ENCODE results near the gene STAP1. TPM values are rescaled to one million over a fixed set of nuclear protein-coding genes. Genes with fewer than 3 reads are reported as not detected.
"Not testable (repeated sequence)": the region's sequence is repeated elsewhere in the genome, so short reads cannot be mapped to it uniquely, and the experiment has no call there.

STAP1 gene
- total RNA-seq, 1 donor from 2014 or later, result not detected

DNA sequence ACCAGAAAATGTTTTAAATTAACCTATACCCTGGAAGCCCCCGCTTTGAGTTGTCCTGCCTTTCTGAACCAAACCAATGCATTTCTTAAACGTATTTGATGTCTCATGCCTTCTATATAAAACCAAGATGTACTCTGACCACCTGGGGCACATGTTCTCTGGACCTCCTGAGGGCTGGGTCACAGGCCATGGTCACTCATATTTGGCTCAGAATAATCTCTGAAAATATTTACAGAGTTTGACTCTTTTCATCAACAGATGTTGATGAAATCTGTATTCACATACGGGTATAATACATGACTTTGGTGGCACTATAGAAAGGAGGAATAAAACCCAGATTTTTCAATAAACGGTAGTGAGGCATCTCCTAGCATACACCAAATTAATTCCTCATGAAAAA is 55.7 kb downstream of the STAP1 start:
- no peak for DNase-seq (ENCODE audit: low spot score)

- DNase-seq (ENCODE audit: low spot score), result no peak
Observed at GRCh38 chr4:67615119-67615518, 56.6 kb downstream of the STAP1 start.

GRCh38 chr4:67616478-67616877 is 58.0 kb downstream of the STAP1 start:
- no peak for DNase-seq (ENCODE audit: low spot score)

DNA sequence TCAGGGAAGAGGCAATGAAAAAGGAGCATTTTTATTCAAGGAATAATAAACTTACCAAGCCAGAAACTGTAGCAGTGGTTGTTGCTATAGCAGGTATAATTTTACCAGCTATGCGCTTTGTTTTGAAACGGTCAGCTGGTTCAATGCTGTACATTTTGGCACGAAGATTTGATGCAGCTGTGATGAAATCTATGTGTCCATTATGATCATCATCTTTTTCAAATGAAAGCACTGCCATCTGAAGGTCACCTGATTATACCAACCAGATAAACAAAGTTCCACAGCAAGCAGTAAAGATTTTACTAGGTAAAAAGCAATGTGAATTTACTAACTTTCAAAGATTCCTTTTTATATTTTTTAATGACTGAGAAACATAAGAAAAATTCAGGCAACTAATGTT is 66.4 kb downstream of the STAP1 start:
- DNase-seq (ENCODE audit: low spot score), result no peak

DNA sequence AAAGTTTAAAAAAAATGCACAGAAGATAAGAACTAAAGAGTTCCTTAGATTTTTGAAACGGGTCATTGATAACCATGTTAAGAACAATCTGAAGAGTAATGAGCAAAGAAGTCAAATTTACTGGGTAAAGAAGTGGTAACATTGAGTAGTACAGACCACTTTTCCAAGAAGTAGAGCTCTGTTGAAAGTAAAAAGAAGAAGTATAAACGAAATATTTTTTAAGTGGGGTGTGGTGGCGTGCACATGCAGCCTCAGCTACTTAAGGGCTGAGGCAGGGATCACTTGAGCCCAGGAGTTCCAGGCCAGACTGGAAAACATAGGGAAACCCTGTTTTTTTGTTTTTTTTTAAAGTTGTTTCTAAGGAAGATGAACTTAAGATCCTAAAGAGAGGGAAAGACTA is 74.0 kb downstream of the STAP1 start:
- DNase-seq (ENCODE audit: low spot score), result no peak

GRCh38 chr4:67634741-67635140 is 76.2 kb downstream of the STAP1 start:
- no peak for DNase-seq (ENCODE audit: low spot score)

GRCh38 chr4:67635331-67635730 is 76.8 kb downstream of the STAP1 start:
- no peak for DNase-seq (ENCODE audit: low spot score)

- DNase-seq (ENCODE audit: low spot score), result not testable (repeated sequence)
Observed at GRCh38 chr4:67636978-67637377, 78.5 kb downstream of the STAP1 start.

GRCh38 chr4:67638136-67638535 is 79.6 kb downstream of the STAP1 start:
- no peak for DNase-seq (ENCODE audit: low spot score)

DNA sequence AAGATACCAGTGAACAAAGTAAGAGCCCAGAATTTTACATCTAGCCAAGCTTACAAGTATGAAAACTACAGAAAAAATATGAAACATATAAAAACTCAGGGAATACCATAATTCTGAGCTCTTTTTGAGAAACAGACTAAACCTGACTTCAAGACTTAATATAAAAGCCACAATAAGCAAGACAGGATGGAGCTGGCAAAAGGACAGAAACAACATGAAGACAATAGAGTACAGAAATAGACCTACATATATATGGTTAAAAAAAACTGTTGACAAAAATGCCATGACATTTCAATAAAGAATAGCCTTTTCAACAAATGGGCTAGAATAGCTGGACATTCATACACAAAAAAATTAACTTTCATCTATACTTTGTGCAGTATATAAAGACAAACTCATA is 93.0 kb downstream of the STAP1 start:
- DNase-seq (ENCODE audit: low spot score), result no peak

Other genes starting within 250 kb of the STAP1 start
- 17.5 TPM for gene CENPC, start 13.2 kb upstream of the STAP1 start, total RNA-seq
- 41.3 TPM for gene UBA6, start 142.4 kb downstream of the STAP1 start, total RNA-seq
- not detected for gene GNRHR, start 195.7 kb downstream of the STAP1 start, total RNA-seq